Neutrophil (primary cell): ENCODE measurements around the gene ST8SIA2.

Experiments used
- H3K27ac ChIP-seq: fragments of 200-600 bp; sonication (generic); 2 replicates; pipeline ENCODE4 v1.5.1; 2016; ENCODE audit warnings: mild to moderate bottlenecking, moderate library complexity
- H3K27me3 ChIP-seq: fragments of 200-600 bp; sonication (generic); 2 replicates; pipeline ENCODE4 v1.6.0; 2016; ENCODE audit warnings: mild to moderate bottlenecking
- H3K36me3 ChIP-seq: fragments of 200-600 bp; sonication (generic); 2 replicates; pipeline ENCODE4 v1.5.1; 2017
- H3K4me1 ChIP-seq, 2 experiments: fragments of 200-600 bp in 1 of 2; sonication (generic) in 1 of 2; 1 replicate in 1 of 2; 2 replicates in 1 of 2; pipeline versions ENCODE4 v1.5.1 to v1.6.1; 2013 to 2016; ENCODE audit warnings: low read depth in 1 of 2, low read length in 1 of 2, mild to moderate bottlenecking in 1 of 2, moderate library complexity in 1 of 2; ENCODE audit not compliant: control insufficient read depth in 1 of 2, insufficient read depth in 1 of 2
- H3K4me3 ChIP-seq, 2 experiments: fragments of 200-600 bp in 1 of 2; sonication (generic) in 1 of 2; 1 replicate in 1 of 2; 2 replicates in 1 of 2; pipeline ENCODE4 v1.5.1; 2013 to 2016; ENCODE audit warnings: low read depth in 1 of 2, low read length in 1 of 2, mild to moderate bottlenecking in 1 of 2, moderate library complexity in 1 of 2
- H3K9me3 ChIP-seq: fragments of 200-600 bp; sonication (generic); 2 replicates; pipeline ENCODE4 v1.5.1; 2016
- CTCF ChIP-seq: fragments of 200-600 bp; sonication (generic); IDR thresholded peaks from 2 replicates; pipeline ENCODE4 v1.5.1; 2016; ENCODE audit warnings: antibody characterized with exemption

ST8SIA2 gene

DNA sequence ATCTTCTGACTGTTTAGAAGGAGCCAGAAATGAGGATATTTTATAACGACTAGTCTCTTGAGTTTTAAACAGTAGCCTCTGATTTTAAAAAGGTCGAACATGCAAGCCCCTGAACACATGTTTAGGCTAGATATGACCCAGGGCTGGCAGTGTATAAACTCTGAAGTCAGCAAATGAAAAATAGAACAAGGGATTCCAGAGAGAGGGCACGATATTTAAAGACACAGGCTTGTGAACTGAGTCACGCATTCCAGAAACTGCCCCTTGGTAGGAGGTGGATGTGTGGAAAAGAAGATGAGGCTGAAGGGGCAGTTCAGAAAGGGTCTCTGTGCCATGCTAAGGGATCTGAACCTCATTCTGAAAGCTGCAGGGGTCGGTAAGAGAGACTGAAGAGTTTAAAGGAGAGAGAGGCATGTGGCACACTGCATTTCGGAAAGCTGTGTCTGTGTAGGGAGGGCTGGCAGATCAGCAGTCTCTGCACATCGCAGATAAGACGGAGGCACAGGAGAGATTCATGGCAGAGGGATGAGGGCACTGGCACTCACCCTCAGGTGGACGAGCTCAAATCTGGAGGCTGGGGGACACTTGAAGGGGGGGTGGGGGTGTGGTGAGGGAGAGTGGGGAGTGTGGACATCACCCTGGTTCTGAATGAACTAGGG lies 22.1 kb downstream of the ST8SIA2 start:
- Histone ChIP-seq H3K36me3 (no peaks in the 10 kb centered on the region), H3K4me3 (no peak overlapping the region), H3K27me3 (peaks cover 10% of the 10 kb centered on the region), H3K27ac (no peak overlapping the region), H3K9me3 (no peaks in the 10 kb centered on the region), H3K4me1 (no peaks in the 10 kb centered on the region)
- TF ChIP-seq CTCF = no peak

DNA sequence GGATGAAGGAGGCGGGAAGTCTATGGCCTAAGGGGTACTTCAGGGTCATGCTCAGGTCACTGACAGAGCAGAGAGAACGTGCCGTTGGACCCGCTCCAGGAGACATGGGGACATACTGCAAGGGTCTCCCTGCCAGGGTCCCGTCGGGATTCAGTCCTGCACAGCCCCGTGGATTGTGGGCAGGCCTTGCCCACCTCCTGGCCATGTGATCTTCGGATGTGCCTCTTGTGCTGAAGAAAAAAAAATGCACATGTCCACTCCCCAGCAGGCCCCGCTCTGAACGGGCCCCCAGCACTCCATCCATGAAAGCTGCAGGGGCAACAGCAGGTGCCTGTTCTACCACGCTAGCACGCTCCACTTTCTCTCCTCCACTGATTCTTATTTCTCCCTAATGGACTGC lies 22.9 kb downstream of the ST8SIA2 start:
- Histone ChIP-seq H3K9me3 (no peaks in the 10 kb centered on the region), H3K4me3 (no peak overlapping the region), H3K36me3 (no peaks in the 10 kb centered on the region), H3K4me1 (no peaks in the 10 kb centered on the region), H3K27me3 (peaks cover 8% of the 10 kb centered on the region), H3K27ac (no peak overlapping the region)
- TF ChIP-seq CTCF = no peak

DNA sequence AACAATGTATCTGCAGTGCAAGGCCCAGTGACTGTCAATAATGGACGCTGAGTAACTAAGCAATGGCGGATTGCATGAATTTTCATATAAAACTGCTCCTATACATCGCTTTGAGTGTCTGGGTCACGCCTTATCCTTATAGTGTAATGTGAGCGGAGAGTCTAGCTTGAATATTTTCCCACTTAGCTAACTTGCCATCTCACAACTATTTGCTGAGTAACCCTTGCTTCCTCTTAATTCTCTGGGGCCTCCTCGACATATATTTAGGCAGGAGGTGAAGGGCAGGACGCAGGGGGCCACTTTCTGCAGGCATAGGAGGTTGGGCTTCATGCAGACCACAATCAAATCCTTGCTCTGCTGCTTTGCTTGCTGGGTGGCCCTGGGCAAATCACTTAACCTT lies 24.0 kb downstream of the ST8SIA2 start:
- Histone ChIP-seq H3K36me3 (no peaks in the 10 kb centered on the region), H3K9me3 (no peaks in the 10 kb centered on the region)
- no peak for TF ChIP-seq CTCF

GRCh38 chr15:92418864-92419263 lies 25.2 kb downstream of the ST8SIA2 start:
- no peak for TF ChIP-seq CTCF
- no peaks in the 10 kb centered on the region for H3K9me3 ChIP-seq
- H3K36me3 ChIP-seq = no peaks in the 10 kb centered on the region
- no peak overlapping the region for H3K4me3 ChIP-seq
- H3K27me3 ChIP-seq = peaks cover 4% of the 10 kb centered on the region
- H3K27ac ChIP-seq = no peak overlapping the region
- no peaks in the 10 kb centered on the region for H3K4me1 ChIP-seq

More for the DNA sequence above, 24.0 kb downstream of the ST8SIA2 start:
- H3K27me3 ChIP-seq = peaks cover 4% of the 10 kb centered on the region
- no peak overlapping the region for H3K27ac ChIP-seq
- no peaks in the 10 kb centered on the region for H3K4me1 ChIP-seq
- no peak overlapping the region for H3K4me3 ChIP-seq

DNA sequence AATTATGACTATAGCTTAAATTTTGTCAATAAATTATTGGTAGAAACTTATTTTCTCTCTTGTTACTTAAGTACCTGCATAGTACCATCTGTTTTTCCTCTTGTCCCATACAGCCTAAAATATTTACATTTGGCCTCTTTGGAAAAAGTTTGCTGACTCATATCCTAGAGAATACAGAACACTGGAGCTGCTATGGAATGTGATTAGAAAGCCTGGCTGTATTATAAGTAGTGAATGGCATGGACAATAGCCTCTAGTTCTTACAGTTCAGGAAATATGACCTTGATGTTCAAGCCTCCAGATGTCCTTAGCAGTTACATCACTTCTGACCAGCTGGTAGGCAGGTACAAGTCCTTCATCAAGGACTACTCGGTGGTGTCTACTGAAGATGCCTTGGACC lies 28.3 kb downstream of the ST8SIA2 start:
- no peak overlapping the region for H3K27ac ChIP-seq
- no peak overlapping the region for H3K4me3 ChIP-seq
- no peaks in the 10 kb centered on the region for H3K36me3 ChIP-seq
- no peaks in the 10 kb centered on the region for H3K4me1 ChIP-seq
- TF ChIP-seq CTCF = no peak
- H3K9me3 ChIP-seq = no peaks in the 10 kb centered on the region
- H3K27me3 ChIP-seq = peaks cover 20% of the 10 kb centered on the region
